ENCODE measurements around the gene SEPTIN10. TPM values are rescaled to one million over a fixed set of nuclear protein-coding genes. Genes with fewer than 3 reads are reported as not detected.

Gene SEPTIN10
- total RNA-seq, 1 donor from 2014 or later = 89.9 TPM

- no peak for DNase-seq
These were observed 92.3 kb downstream of the SEPTIN10 start for GRCh38 chr2:109521233-109522062.

- DNase-seq = no peak
These were observed 94.3 kb downstream of the SEPTIN10 start for GRCh38 chr2:109519513-109519912.

GRCh38 chr2:109517118-109517889, 96.5 kb downstream of the SEPTIN10 start:
- no peak for DNase-seq

GRCh38 chr2:109516445-109517117, 97.2 kb downstream of the SEPTIN10 start:
- DNase-seq = no peak

GRCh38 chr2:109514857-109515256, 98.9 kb downstream of the SEPTIN10 start:
- DNase-seq = no peak

GRCh38 chr2:109513749-109514588, 99.8 kb downstream of the SEPTIN10 start:
- peak; percentile 83 for DNase-seq

- DNase-seq = no peak
These were observed 100.5 kb downstream of the SEPTIN10 start for GRCh38 chr2:109513230-109513629.

GRCh38 chr2:109512076-109512475, 101.7 kb downstream of the SEPTIN10 start:
- no peak for DNase-seq

GRCh38 chr2:109511168-109511567, 102.6 kb downstream of the SEPTIN10 start:
- DNase-seq = no peak

- DNase-seq = peak; percentile 69
These were observed 103.4 kb downstream of the SEPTIN10 start for GRCh38 chr2:109510136-109511028.

- DNase-seq = no peak
These were observed 105.2 kb downstream of the SEPTIN10 start for GRCh38 chr2:109508556-109508955.

- DNase-seq = no peak
These were observed 105.9 kb downstream of the SEPTIN10 start for GRCh38 chr2:109507828-109508227.

GRCh38 chr2:109507217-109507616, 106.5 kb downstream of the SEPTIN10 start:
- DNase-seq = no peak

- no peak for DNase-seq
These were observed 110.6 kb downstream of the SEPTIN10 start for GRCh38 chr2:109503191-109503590.

GRCh38 chr2:109501461-109501860, 112.3 kb downstream of the SEPTIN10 start:
- DNase-seq = no peak

GRCh38 chr2:109500910-109501309, 112.9 kb downstream of the SEPTIN10 start:
- no peak for DNase-seq

- no peak for DNase-seq
These were observed 114.2 kb downstream of the SEPTIN10 start for GRCh38 chr2:109499566-109499965.

GRCh38 chr2:109498906-109499305, 114.9 kb downstream of the SEPTIN10 start:
- no peak for DNase-seq

- no peak for DNase-seq
These were observed 115.6 kb downstream of the SEPTIN10 start for GRCh38 chr2:109497911-109498870.

GRCh38 chr2:109497463-109497862, 116.3 kb downstream of the SEPTIN10 start:
- DNase-seq = peak; percentile 58

Data from skin of body (tissue), 2 donors.